Measurements from ENCODE around the gene FGFRL1.

DNA sequence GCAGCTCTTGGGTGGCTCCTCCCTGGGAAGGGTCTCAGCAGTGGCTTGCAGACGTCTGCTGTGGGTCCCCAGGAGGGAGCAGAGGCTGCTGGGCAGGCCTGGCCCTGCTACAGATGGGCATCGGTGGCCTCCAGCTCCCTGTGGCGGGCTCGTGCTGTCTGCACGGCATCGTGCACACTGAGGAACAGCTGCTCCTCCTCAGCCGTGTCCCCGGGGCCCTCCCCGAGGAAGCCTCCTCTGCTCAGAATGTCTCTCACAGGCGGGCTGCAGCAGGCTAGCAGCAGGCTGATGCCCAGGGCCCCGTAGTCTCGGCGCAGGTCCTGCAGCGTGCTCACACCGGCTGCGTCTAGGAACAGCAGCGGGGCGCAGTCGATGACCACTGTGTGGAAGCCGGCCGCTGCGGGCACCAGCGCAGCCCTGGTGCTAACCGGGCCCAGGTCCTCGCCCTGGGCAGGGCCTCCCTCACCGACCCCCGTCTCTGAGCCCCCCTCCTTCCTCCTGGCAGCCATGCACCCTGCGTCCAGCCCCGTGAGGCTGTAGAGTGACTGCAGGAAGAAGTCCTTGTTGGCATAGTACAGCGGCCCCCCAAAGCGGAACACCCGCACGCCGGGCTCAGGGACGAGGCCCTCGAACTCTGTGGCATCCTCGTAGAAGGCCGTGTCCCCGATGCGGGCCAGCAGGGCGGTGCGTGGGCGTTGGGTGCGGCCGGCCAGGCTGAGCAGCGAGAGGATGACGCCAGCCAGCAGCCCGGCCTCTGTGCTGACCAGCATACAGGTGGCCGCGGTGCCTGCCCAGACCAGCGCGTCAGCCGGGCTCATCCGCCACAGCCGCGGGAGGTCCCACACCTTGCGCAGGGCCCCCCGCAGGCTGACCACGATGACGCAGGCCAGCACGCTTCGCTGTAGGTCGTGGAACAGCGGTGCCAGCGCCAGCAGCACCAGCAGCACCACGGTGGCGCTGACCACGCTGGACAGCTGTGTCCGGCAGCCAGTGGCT lies 22.4 kb upstream of the FGFRL1 start:
- TF ChIP-seq CTCF (IDR thresholded peaks at IDR 0.05; ENCODE audit: low read depth, low read length, poor library complexity, severe bottlenecking) (no peak), EZH2phosphoT487 (IDR thresholded peaks at IDR 0.05; ENCODE audit: borderline replicate concordance, low read length) (no peak)
